ENCODE results near the gene WDCP. TPM values are rescaled to one million over a fixed set of nuclear protein-coding genes. Genes with fewer than 3 reads are reported as not detected.
A peak's percentile ranks its signal among the peaks of the same experiment; 100 is the strongest.

Gene WDCP
- total and polyA plus RNA-seq, 10 of the 15 experiments (the other 5 are each of a cell fraction or from before 2014, with no cell fraction given), result 5.5 to 21.3 (median 13.2) TPM

GRCh38 chr2:24073816-24074215 is 26.6 kb upstream of the WDCP start:
- Histone ChIP-seq H3K79me2 (ENCODE audit: control insufficient read depth, insufficient read depth, low read length) (peaks cover 27% of the 10 kb centered on the region), H3K4me3 (no peak overlapping the region), H3K4me1 (ENCODE audit: control insufficient read depth, insufficient read depth, low read length) (peaks cover 9% of the 10 kb centered on the region), H2AFZ (ENCODE audit: control insufficient read depth, low read depth, low read length) (no peak overlapping the region), H3K36me3 (ENCODE audit: control insufficient read depth in 2 of 2, insufficient read depth in 2 of 2, low read length in 1 of 2) (peaks cover 0 to 5% of the 10 kb centered on the region in 2 experiments; a peak in 1 of 4 replicates), H4K20me1 (ENCODE audit: control insufficient read depth, insufficient read depth) (no peaks in the 10 kb centered on the region), H3K9me3 (replicated peaks; ENCODE audit: control insufficient read depth, insufficient read depth, low read length) (no peaks in the 10 kb centered on the region; the same call in 2 of the 3 replicates), H3K9ac (ENCODE audit: control insufficient read depth, insufficient read depth, low read length) (no peak overlapping the region), H3K27ac (ENCODE audit: control insufficient read depth, insufficient read depth) (no peak overlapping the region), H3K27me3 (replicated peaks in 1 of 2; ENCODE audit: control insufficient read depth in 2 of 2, insufficient read depth in 2 of 2, low read length in 1 of 2) (no peaks in the 10 kb centered on the region), H3K4me2 (ENCODE audit: control insufficient read depth, insufficient read depth) (peak overlapping the region; percentile 1; the same call in 1 of the 2 replicates)
- CTCF ChIA-PET, result interaction anchor here (0.9 to 5.0 kb wide), 4 partner anchors 11 to 249 kb away, joined by 3 to 30 read pairs (median 4); partner anchors contain the start of genes ATAD2B and TP53I3
- intact Hi-C loops (cut with micrococcal nuclease; ENCODE audit: unreplicated experiment), result no loop called here
- FAIRE-seq, result no peak
- no peak for TF ChIP-seq NFYA (IDR thresholded peaks at IDR 0.05; ENCODE audit: borderline replicate concordance, low read depth, low read length)
- whole genome bisulfite sequencing (ENCODE audit: insufficient coverage, insufficient replicate concordance, low lambda C conversion rate, missing lambda C conversion rate), result 51% methylated on average over 6 of the region's 6 CpGs
- no TSS peak for BruUV-seq (replicated peaks)
- SMC1A ChIA-PET (ENCODE audit: uncharacterized antibody, unreplicated experiment), result interaction anchor here (0.7 to 2.6 kb wide), 7 partner anchors 10 to 258 kb away, joined by 3 to 13 read pairs (median 3); partner anchors contain the start of gene ATAD2B
- in situ Hi-C loops (cut with MboI), result no loop called here
- no peak for DNase-seq (ENCODE audit: low read depth, low spot score)
- RAD21 ChIA-PET (ENCODE audit: unreplicated experiment), result interaction anchor here (0.8 to 1.6 kb wide), 2 partner anchors 27 to 147 kb away, joined by 6 to 7 read pairs; partner anchors contain the start of genes ATAD2B and WDCP
- POLR2A ChIA-PET, result interaction anchor here (1.2 to 1.7 kb wide), 2 partner anchors 27 to 148 kb away, joined by 4 to 6 read pairs; partner anchors contain the start of genes ATAD2B and WDCP
- no peak for ATAC-seq

- SMC1A ChIA-PET (ENCODE audit: uncharacterized antibody, unreplicated experiment), result interaction anchor here (2.4 to 2.6 kb wide), 3 partner anchors 11 to 248 kb away, joined by 8 to 13 read pairs (median 9); partner anchors contain the start of gene ATAD2B
- peaks cover 9% of the 10 kb centered on the region for H3K4me1 ChIP-seq (ENCODE audit: control insufficient read depth, insufficient read depth, low read length)
- peaks cover 27% of the 10 kb centered on the region for H3K79me2 ChIP-seq (ENCODE audit: control insufficient read depth, insufficient read depth, low read length)
- H3K27ac ChIP-seq (ENCODE audit: control insufficient read depth, insufficient read depth), result no peak overlapping the region
- H3K9ac ChIP-seq (ENCODE audit: control insufficient read depth, insufficient read depth, low read length), result no peak overlapping the region
- H2AFZ ChIP-seq (ENCODE audit: control insufficient read depth, low read depth, low read length), result no peak overlapping the region
- no peak overlapping the region for H3K4me2 ChIP-seq (ENCODE audit: control insufficient read depth, insufficient read depth)
- WGBS (ENCODE audit: insufficient coverage, insufficient replicate concordance, low lambda C conversion rate, missing lambda C conversion rate), result 99% methylated on average over 4 of the region's 4 CpGs
- no TSS peak for BruUV-seq (replicated peaks)
- no peak for ATAC-seq
- H3K27me3 ChIP-seq (replicated peaks in 1 of 2; ENCODE audit: control insufficient read depth in 2 of 2, insufficient read depth in 2 of 2, low read length in 1 of 2), result no peaks in the 10 kb centered on the region
- CTCF ChIA-PET, result interaction anchor here (5.0 kb wide), 1 partner anchor 12 kb away, joined by 30 read pairs; the partner anchor contains the start of gene TP53I3
- DNase-seq (ENCODE audit: low read depth, low spot score), result no peak
- POLR2A ChIA-PET, result interaction anchor here (0.6 to 1.9 kb wide), 3 partner anchors 11 to 296 kb away, joined by 3 to 6 read pairs (median 4); partner anchors contain the start of gene WDCP
- H3K9me3 ChIP-seq (replicated peaks; ENCODE audit: control insufficient read depth, insufficient read depth, low read length), result no peaks in the 10 kb centered on the region; the same call in 2 of the 3 replicates
- in situ Hi-C loops (cut with MboI), result no loop called here
- no peaks in the 10 kb centered on the region for H4K20me1 ChIP-seq (ENCODE audit: control insufficient read depth, insufficient read depth)
- intact Hi-C loops (cut with micrococcal nuclease; ENCODE audit: unreplicated experiment), result no loop called here
- RAD21 ChIA-PET (ENCODE audit: unreplicated experiment), result interaction anchor here (1.6 kb wide), 1 partner anchor 25 kb away, joined by 6 read pairs; the partner anchor contains the start of gene WDCP
- FAIRE-seq, result no peak
- peaks cover 0 to 7% of the 10 kb centered on the region in 2 experiments; a peak in 1 of 4 replicates for H3K36me3 ChIP-seq (ENCODE audit: control insufficient read depth in 2 of 2, insufficient read depth in 2 of 2, low read length in 1 of 2)
- no peak overlapping the region for H3K4me3 ChIP-seq
- TF ChIP-seq HCFC1 (IDR thresholded peaks at IDR 0.05; ENCODE audit: low read length) (no peak), NFIC (IDR thresholded peaks at IDR 0.05; ENCODE audit: low read depth, low read length) (no peak), SMC3 (IDR thresholded peaks at IDR 0.05; ENCODE audit: borderline replicate concordance, low read length) (no peak), ZNF687 (IDR thresholded peaks at IDR 0.05) (no peak), TCF12 (IDR thresholded peaks at IDR 0.05; ENCODE audit: low read depth, low read length) (no peak), HDAC6 (IDR thresholded peaks at IDR 0.05; ENCODE audit: unreplicated experiment) (no peak), PAX5 (IDR thresholded peaks at IDR 0.05; ENCODE audit: borderline replicate concordance, low read depth, low read length) (no peak), NBN (IDR thresholded peaks at IDR 0.05) (no peak), ZBED1 (IDR thresholded peaks at IDR 0.05; ENCODE audit: borderline replicate concordance) (no peak)
Measured at GRCh38 chr2:24072259-24072658, 25.1 kb upstream of the WDCP start.

Measured in GM12878 (cell line).